HCT116 (cell line): ENCODE results near the gene UBE2R2. TPM values are rescaled to one million over a fixed set of nuclear protein-coding genes. Genes with fewer than 3 reads are reported as not detected.

Source experiments
- ATAC-seq: fragments of 200-7000 bp; cut with Tn5 transposase; 2 replicates; pipeline ENCODE4 v1.9.1; 2020; ENCODE audit warnings: mild to moderate bottlenecking, moderate library complexity
- BruUV-seq: library from RNA; stranded (reverse); fragments of 400-500 nt; replicated peaks from 2 replicates; lab custom pipeline; 2021; lab: Mats Ljungman, UMichigan
- CTCF ChIA-PET: fragments of 300-600 bp; sonication (Branson Sonifier 250); formaldehyde crosslinking; loops from one replicate; lab custom pipeline; 2021; ENCODE audit warnings: antibody characterized with exemption; lab: Charles Lee
- POLR2A ChIA-PET: fragments of 300-600, 350-600 bp; sonication (Branson Sonifier 250); formaldehyde crosslinking; loops from one replicate; lab custom pipeline; 2021; ENCODE audit warnings: antibody characterized with exemption; lab: Charles Lee
- RAD21 ChIA-PET, 2 experiments: fragments of 300-600 bp; sonication (Branson Sonifier 250); formaldehyde crosslinking; loops; one replicate each; lab custom pipeline; 2023; ENCODE audit warnings: low total read pairs in 2 of 2; ENCODE audit not compliant: uncharacterized antibody in 2 of 2, unreplicated experiment in 2 of 2, low non-redundant PET in 1 of 2; lab: Charles Lee
- DNase-seq: peaks from one replicate; pipeline ENCODE4 v3.0.0-alpha.2; 2010; ENCODE audit warnings: low read depth, low spot score
- H2AFZ ChIP-seq: fragments of 200-600 bp; shearing (Covaris generic), sonication (generic); 2 replicates; pipeline ENCODE4 v1.6.1; 2017; ENCODE audit warnings: low read depth, mixed run types, mixed read lengths, antibody characterized with exemption, low read length; ENCODE audit not compliant: poor library complexity, severe bottlenecking
- H3K27ac ChIP-seq: 2 replicates; pipeline ENCODE4 v1.5.1; 2012; ENCODE audit warnings: low read depth, low read length
- H3K27me3 ChIP-seq: fragments of 200-600 bp; sonication (generic); 2 replicates; pipeline ENCODE4 v1.6.1; 2016; ENCODE audit warnings: mixed run types, low read length, mixed read lengths; ENCODE audit not compliant: insufficient read depth
- H3K36me3 ChIP-seq, 2 experiments: fragments of 200-500 bp in 1 of 2; fragments of 200-600 bp in 1 of 2; sonication (Bioruptor generic) in 1 of 2; sonication (generic) in 1 of 2; 2 replicates each; pipeline versions ENCODE4 v1.5.1 to v1.6.1; 2014 to 2016; ENCODE audit warnings: low read length in 2 of 2, inconsistent platforms in 1 of 2, mixed read lengths in 1 of 2, mixed run types in 1 of 2; ENCODE audit not compliant: insufficient read depth in 2 of 2, control insufficient read depth in 1 of 2
- H3K4me1 ChIP-seq, 2 experiments: fragments of 200-600 bp in 1 of 2; sonication (generic) in 1 of 2; 2 replicates each; pipeline versions ENCODE4 v1.5.1 to v1.6.1; 2012 to 2017; ENCODE audit warnings: low read length in 2 of 2, inconsistent platforms in 1 of 2, mild to moderate bottlenecking in 1 of 2, mixed read lengths in 1 of 2, mixed run types in 1 of 2, moderate library complexity in 1 of 2; ENCODE audit not compliant: insufficient read depth in 2 of 2, control insufficient read depth in 1 of 2
- H3K4me2 ChIP-seq: fragments of 200-600 bp; sonication (generic); 2 replicates; pipeline ENCODE4 v1.6.1; 2017; ENCODE audit warnings: mixed run types, low read length, mixed read lengths
- H3K4me3 ChIP-seq, 2 experiments: fragments of 200-600 bp in 1 of 2; sonication (generic) in 1 of 2; replicated peaks in 1 of 2; 2 replicates each; pipeline ENCODE4 v1.5.1; 2011 to 2016; ENCODE audit warnings: low read length in 2 of 2, control low read depth in 1 of 2, low read depth in 1 of 2, mild to moderate bottlenecking in 1 of 2, mixed read lengths in 1 of 2, mixed run types in 1 of 2
- H3K79me2 ChIP-seq: fragments of 200-600 bp; sonication (generic); 2 replicates; pipeline ENCODE4 v1.6.1; 2017; ENCODE audit warnings: mild to moderate bottlenecking, mixed run types, low read length, moderate library complexity, mixed read lengths; ENCODE audit not compliant: insufficient read depth
- H3K9ac ChIP-seq: fragments of 200-600 bp; sonication (generic); 2 replicates; pipeline ENCODE4 v1.6.1; 2016; ENCODE audit warnings: low read length, mixed read lengths
- H3K9me2 ChIP-seq: fragments of 200-600 bp; sonication (generic), shearing (Covaris generic); 2 replicates; pipeline ENCODE4 v1.6.1; 2017; ENCODE audit warnings: mixed run types, mild to moderate bottlenecking, moderate library complexity; ENCODE audit not compliant: insufficient read depth
- H3K9me3 ChIP-seq, 2 experiments: fragments of 200-500 bp in 1 of 2; fragments of 200-600 bp in 1 of 2; sonication (Bioruptor generic) in 1 of 2; sonication (generic) in 1 of 2; 2 replicates each; pipeline ENCODE4 v1.6.1; 2014 to 2017; ENCODE audit warnings: low read length in 2 of 2, mixed read lengths in 2 of 2, inconsistent platforms in 1 of 2, low read depth in 1 of 2, mild to moderate bottlenecking in 1 of 2, mixed run types in 1 of 2, moderate library complexity in 1 of 2; ENCODE audit not compliant: control insufficient read depth in 1 of 2, insufficient read depth in 1 of 2
- H4K20me1 ChIP-seq: fragments of 200-600 bp; sonication (generic), shearing (Covaris generic); 2 replicates; pipeline ENCODE4 v1.6.1; 2017; ENCODE audit warnings: mixed run types, mild to moderate bottlenecking, moderate library complexity; ENCODE audit not compliant: insufficient read depth
- CBX3 ChIP-seq: IDR thresholded peaks from 2 replicates; pipeline ENCODE4 v1.6.1; 2012; ENCODE audit warnings: low read depth
- CEBPB ChIP-seq: IDR thresholded peaks from 2 replicates; pipeline ENCODE4 v1.6.1; 2012; ENCODE audit warnings: low read depth
- EGR1 ChIP-seq: IDR thresholded peaks from 2 replicates; pipeline ENCODE4 v1.6.1; 2012; ENCODE audit warnings: low read depth
- EZH2 ChIP-seq: fragments of 200-600 bp; sonication (generic); IDR thresholded peaks from 2 replicates; pipeline ENCODE4 v1.6.1; 2017; ENCODE audit warnings: antibody characterized with exemption, mixed run types
- EZH2phosphoT487 ChIP-seq: fragments of 200-600 bp; IDR thresholded peaks from 2 replicates; pipeline ENCODE4 v1.6.1; 2018; ENCODE audit warnings: antibody characterized with exemption, borderline replicate concordance
- FOSL1 ChIP-seq: IDR thresholded peaks from 2 replicates; pipeline ENCODE4 v1.6.1; 2012; ENCODE audit warnings: low read depth
- JUND ChIP-seq: IDR thresholded peaks from 2 replicates; pipeline ENCODE4 v1.6.1; 2012
- POLR2A ChIP-seq: IDR thresholded peaks from 2 replicates; pipeline ENCODE4 v1.7.0; 2011; ENCODE audit warnings: borderline replicate concordance; ENCODE audit not compliant: insufficient read depth, insufficient read length; ENCODE audit errors: extremely low read depth
- POLR2AphosphoS5 ChIP-seq: IDR thresholded peaks from 2 replicates; pipeline ENCODE4 v1.6.1; 2011; ENCODE audit warnings: mild to moderate bottlenecking, low read depth, low read length, moderate library complexity
- SIN3A ChIP-seq: IDR thresholded peaks from 2 replicates; pipeline ENCODE4 v1.6.1; 2012; ENCODE audit warnings: low read depth
- SP1 ChIP-seq: IDR thresholded peaks from 2 replicates; pipeline ENCODE4 v1.6.1; 2012; ENCODE audit warnings: low read depth
- YY1 ChIP-seq: IDR thresholded peaks from 2 replicates; pipeline ENCODE4 v1.6.1; 2011; ENCODE audit warnings: low read length, low read depth, moderate library complexity, mild to moderate bottlenecking; ENCODE audit not compliant: insufficient replicate concordance; ENCODE audit errors: extremely low read depth
- ZFX ChIP-seq: fragments of 450-650 bp; IDR thresholded peaks from 2 replicates; pipeline ENCODE4 v1.6.1; 2017
- ZNF274 ChIP-seq: fragments of 200-500 bp; sonication (Bioruptor generic); IDR thresholded peaks from 2 replicates; pipeline ENCODE4 v1.6.1; 2014; ENCODE audit warnings: mild to moderate bottlenecking, low read depth, low read length, inconsistent platforms
- intact Hi-C: fragments of 100-400 bp; cut with micrococcal nuclease; formaldehyde crosslinking; loops from 2 replicates; pipeline ENCODE4 v1.10.0; 2022
- total RNA-seq: library from RNA; stranded (reverse); gene quantifications from one replicate; pipeline ENCODE4 v1.2.1, GENCODE V29; 2021; ENCODE audit not compliant: unreplicated experiment
- TF ChIP-seq, protein P1 (sequence below): IDR thresholded peaks from 2 replicates; pipeline ENCODE4 v1.6.1; 2012; ENCODE audit warnings: low read depth
- TF ChIP-seq, protein P2 (sequence below): IDR thresholded peaks from 2 replicates; pipeline ENCODE4 v1.6.1; 2012
- TF ChIP-seq, protein P3 (sequence below): IDR thresholded peaks from 2 replicates; pipeline ENCODE4 v1.6.1; 2012
- TF ChIP-seq, protein P4 (sequence below): IDR thresholded peaks from 2 replicates; pipeline ENCODE4 v1.6.1; 2011; ENCODE audit warnings: mild to moderate bottlenecking, low read length, moderate library complexity; ENCODE audit not compliant: insufficient replicate concordance; ENCODE audit errors: extremely low read depth
- TF ChIP-seq, protein P5 (sequence below), 3 experiments: fragments of 200-600 bp in 1 of 3; sonication (generic) in 1 of 3; IDR thresholded peaks in 2 of 3; conservative IDR thresholded peaks in 1 of 3; 2 replicates each; pipeline ENCODE4 v1.5.1; 2012 to 2017; ENCODE audit warnings: low read depth in 2 of 3, low read length in 2 of 3, antibody characterized with exemption in 1 of 3, borderline replicate concordance in 1 of 3, control low read depth in 1 of 3, mild to moderate bottlenecking in 1 of 3, mixed read lengths in 1 of 3, mixed run types in 1 of 3, moderate library complexity in 1 of 3; ENCODE audit not compliant: insufficient read depth in 1 of 3

The UBE2R2 gene
- total RNA-seq, 1 experiment from 2014 or later, result 47.0 TPM

DNA sequence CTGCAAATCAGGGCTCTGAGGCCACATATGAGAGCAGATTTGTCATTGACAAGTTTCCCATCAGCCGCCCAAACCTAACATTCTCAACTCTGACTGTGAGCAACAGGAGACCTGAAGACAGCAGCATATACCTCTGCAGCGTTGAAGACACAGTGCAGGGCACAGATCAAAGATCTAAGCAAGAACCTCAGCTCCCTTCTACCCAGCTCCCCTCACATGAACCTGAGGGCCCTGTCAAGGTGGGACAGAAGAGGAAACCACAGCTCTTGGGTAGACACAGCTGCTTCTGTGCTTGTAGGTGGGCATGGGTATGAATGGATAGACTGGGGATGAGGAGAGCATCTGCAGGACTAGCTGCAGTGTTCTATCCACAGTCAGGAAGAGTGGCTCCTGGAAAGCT, 30.3 kb upstream of the UBE2R2 start:
- H3K36me3 ChIP-seq, result no peaks in the 10 kb centered on the region
- POLR2A ChIA-PET, result no interaction called here
- H3K4me2 ChIP-seq, result no peak overlapping the region
- CTCF ChIA-PET, result interaction anchor here (1.0 to 1.6 kb wide), 3 partner anchors 8 to 49 kb away, joined by 3 to 9 read pairs (median 5); no protein-coding TSS in a partner anchor
- ATAC-seq, result no peak
- BruUV-seq, result no TSS peak
- no peak overlapping the region for H2AFZ ChIP-seq
- RAD21 ChIA-PET, result no interaction called here
- H3K27ac ChIP-seq, result no peak overlapping the region
- no peaks in the 10 kb centered on the region for H3K27me3 ChIP-seq
- H3K4me1 ChIP-seq, result peaks cover 5 to 12% of the 10 kb centered on the region in 2 experiments; a peak in 3 of 4 replicates
- H3K9me2 ChIP-seq, result no peaks in the 10 kb centered on the region
- no peak overlapping the region for H3K9ac ChIP-seq
- no peak overlapping the region for H3K4me3 ChIP-seq
- H4K20me1 ChIP-seq, result no peaks in the 10 kb centered on the region
- TF ChIP-seq, protein P1, sequence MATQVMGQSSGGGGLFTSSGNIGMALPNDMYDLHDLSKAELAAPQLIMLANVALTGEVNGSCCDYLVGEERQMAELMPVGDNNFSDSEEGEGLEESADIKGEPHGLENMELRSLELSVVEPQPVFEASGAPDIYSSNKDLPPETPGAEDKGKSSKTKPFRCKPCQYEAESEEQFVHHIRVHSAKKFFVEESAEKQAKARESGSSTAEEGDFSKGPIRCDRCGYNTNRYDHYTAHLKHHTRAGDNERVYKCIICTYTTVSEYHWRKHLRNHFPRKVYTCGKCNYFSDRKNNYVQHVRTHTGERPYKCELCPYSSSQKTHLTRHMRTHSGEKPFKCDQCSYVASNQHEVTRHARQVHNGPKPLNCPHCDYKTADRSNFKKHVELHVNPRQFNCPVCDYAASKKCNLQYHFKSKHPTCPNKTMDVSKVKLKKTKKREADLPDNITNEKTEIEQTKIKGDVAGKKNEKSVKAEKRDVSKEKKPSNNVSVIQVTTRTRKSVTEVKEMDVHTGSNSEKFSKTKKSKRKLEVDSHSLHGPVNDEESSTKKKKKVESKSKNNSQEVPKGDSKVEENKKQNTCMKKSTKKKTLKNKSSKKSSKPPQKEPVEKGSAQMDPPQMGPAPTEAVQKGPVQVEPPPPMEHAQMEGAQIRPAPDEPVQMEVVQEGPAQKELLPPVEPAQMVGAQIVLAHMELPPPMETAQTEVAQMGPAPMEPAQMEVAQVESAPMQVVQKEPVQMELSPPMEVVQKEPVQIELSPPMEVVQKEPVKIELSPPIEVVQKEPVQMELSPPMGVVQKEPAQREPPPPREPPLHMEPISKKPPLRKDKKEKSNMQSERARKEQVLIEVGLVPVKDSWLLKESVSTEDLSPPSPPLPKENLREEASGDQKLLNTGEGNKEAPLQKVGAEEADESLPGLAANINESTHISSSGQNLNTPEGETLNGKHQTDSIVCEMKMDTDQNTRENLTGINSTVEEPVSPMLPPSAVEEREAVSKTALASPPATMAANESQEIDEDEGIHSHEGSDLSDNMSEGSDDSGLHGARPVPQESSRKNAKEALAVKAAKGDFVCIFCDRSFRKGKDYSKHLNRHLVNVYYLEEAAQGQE, result no peak
- TF ChIP-seq FOSL1, result no peak
- TF ChIP-seq, protein P2, sequence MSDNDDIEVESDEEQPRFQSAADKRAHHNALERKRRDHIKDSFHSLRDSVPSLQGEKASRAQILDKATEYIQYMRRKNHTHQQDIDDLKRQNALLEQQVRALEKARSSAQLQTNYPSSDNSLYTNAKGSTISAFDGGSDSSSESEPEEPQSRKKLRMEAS, result no peak
- no peak for TF ChIP-seq YY1
- TF ChIP-seq ZFX, result no peak
- TF ChIP-seq, protein P3, sequence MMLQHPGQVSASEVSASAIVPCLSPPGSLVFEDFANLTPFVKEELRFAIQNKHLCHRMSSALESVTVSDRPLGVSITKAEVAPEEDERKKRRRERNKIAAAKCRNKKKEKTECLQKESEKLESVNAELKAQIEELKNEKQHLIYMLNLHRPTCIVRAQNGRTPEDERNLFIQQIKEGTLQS, result no peak
- TF ChIP-seq ZNF274, result no peak
- no peak for TF ChIP-seq SIN3A
- TF ChIP-seq EZH2, result no peak
- no peak for TF ChIP-seq EZH2phosphoT487
- no peak for TF ChIP-seq CEBPB
- TF ChIP-seq JUND, result no peak
- TF ChIP-seq POLR2A, result no peak
- TF ChIP-seq, protein P4, sequence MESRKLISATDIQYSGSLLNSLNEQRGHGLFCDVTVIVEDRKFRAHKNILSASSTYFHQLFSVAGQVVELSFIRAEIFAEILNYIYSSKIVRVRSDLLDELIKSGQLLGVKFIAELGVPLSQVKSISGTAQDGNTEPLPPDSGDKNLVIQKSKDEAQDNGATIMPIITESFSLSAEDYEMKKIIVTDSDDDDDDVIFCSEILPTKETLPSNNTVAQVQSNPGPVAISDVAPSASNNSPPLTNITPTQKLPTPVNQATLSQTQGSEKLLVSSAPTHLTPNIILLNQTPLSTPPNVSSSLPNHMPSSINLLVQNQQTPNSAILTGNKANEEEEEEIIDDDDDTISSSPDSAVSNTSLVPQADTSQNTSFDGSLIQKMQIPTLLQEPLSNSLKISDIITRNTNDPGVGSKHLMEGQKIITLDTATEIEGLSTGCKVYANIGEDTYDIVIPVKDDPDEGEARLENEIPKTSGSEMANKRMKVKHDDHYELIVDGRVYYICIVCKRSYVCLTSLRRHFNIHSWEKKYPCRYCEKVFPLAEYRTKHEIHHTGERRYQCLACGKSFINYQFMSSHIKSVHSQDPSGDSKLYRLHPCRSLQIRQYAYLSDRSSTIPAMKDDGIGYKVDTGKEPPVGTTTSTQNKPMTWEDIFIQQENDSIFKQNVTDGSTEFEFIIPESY, result no peak
- no peak for TF ChIP-seq EGR1
- TF ChIP-seq SP1, result no peak
- TF ChIP-seq, protein P5, sequence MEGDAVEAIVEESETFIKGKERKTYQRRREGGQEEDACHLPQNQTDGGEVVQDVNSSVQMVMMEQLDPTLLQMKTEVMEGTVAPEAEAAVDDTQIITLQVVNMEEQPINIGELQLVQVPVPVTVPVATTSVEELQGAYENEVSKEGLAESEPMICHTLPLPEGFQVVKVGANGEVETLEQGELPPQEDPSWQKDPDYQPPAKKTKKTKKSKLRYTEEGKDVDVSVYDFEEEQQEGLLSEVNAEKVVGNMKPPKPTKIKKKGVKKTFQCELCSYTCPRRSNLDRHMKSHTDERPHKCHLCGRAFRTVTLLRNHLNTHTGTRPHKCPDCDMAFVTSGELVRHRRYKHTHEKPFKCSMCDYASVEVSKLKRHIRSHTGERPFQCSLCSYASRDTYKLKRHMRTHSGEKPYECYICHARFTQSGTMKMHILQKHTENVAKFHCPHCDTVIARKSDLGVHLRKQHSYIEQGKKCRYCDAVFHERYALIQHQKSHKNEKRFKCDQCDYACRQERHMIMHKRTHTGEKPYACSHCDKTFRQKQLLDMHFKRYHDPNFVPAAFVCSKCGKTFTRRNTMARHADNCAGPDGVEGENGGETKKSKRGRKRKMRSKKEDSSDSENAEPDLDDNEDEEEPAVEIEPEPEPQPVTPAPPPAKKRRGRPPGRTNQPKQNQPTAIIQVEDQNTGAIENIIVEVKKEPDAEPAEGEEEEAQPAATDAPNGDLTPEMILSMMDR (IDR thresholded peaks at IDR 0.05 in 2 of 3, conservative IDR thresholded peaks at IDR 0.05 in 1 of 3; ENCODE audit: borderline replicate concordance in 1 of 3, insufficient read depth in 1 of 3, low read depth in 2 of 3, low read length in 2 of 3), result no peak
- no peak for TF ChIP-seq CBX3
- TF ChIP-seq POLR2AphosphoS5, result no peak
- no peaks in the 10 kb centered on the region for H3K9me3 ChIP-seq
- H3K79me2 ChIP-seq, result no peaks in the 10 kb centered on the region
- no peak for DNase-seq
- intact Hi-C loops, result no loop called here
